Esophagus muscularis mucosa (tissue), 4 donors: ENCODE results near the gene GALNT7. TPM values are rescaled to one million over a fixed set of nuclear protein-coding genes. Genes with fewer than 3 reads are reported as not detected.

Experiments
- DNase-seq: peaks from one replicate; pipeline ENCODE4 v3.0.0-alpha.2; 2017; ENCODE audit errors: extremely low spot score
- H3K27ac ChIP-seq, 4 donors: fragments of 200-600 bp; sonication (generic); replicated peaks in 1 of 4; 1 replicate in 3 of 4; 2 replicates in 1 of 4; pipeline ENCODE4 v1.5.1; 2016 to 2019; ENCODE audit warnings: mild to moderate bottlenecking in 1 of 4
- H3K27me3 ChIP-seq, 4 donors: fragments of 200-600 bp; sonication (generic); one replicate each; pipeline versions ENCODE4 v1.5.1 to v1.6.0; 2016 to 2019
- H3K36me3 ChIP-seq, 4 donors: fragments of 200-600 bp; sonication (generic); one replicate each; pipeline ENCODE4 v1.5.1; 2016 to 2019
- H3K4me1 ChIP-seq, 4 donors: fragments of 200-600 bp; sonication (generic); one replicate each; pipeline ENCODE4 v1.5.1; 2016 to 2019
- H3K4me3 ChIP-seq, 4 donors: fragments of 200-600 bp; sonication (generic); 1 replicate in 2 of 4; 2 replicates in 2 of 4; pipeline ENCODE4 v1.5.1; 2016 to 2019; ENCODE audit warnings: mild to moderate bottlenecking in 4 of 4, moderate library complexity in 1 of 4
- H3K9me3 ChIP-seq, 4 donors: fragments of 200-600 bp; sonication (generic); 1 replicate in 3 of 4; 2 replicates in 1 of 4; pipeline ENCODE4 v1.5.1; 2016 to 2019
- EP300 ChIP-seq: sonication (generic); formaldehyde crosslinking; IDR thresholded peaks from one replicate; pipeline ENCODE4 v1.6.1; 2017; ENCODE audit warnings: antibody characterized with exemption
- POLR2A ChIP-seq: fragments of 450-650 bp; IDR thresholded peaks from one replicate; pipeline ENCODE4 v1.6.1; 2017; ENCODE audit warnings: antibody characterized with exemption, moderate library complexity, mild to moderate bottlenecking, low read depth
- POLR2AphosphoS5 ChIP-seq, 2 donors: sonication (generic); formaldehyde crosslinking; IDR thresholded peaks; one replicate each; pipeline ENCODE4 v1.6.1; 2017; ENCODE audit warnings: antibody characterized with exemption in 2 of 2
- WGBS: methylation state at CpG from one replicate; pipeline ENCODE4 v1.1.5; 2018; 5-methylcytosine and 5-hydroxymethylcytosine counted together
- intact Hi-C: fragments of 100-400 bp; cut with DNase I; formaldehyde crosslinking; loops from one replicate; pipeline ENCODE4 v1.15.1; 2023
- total RNA-seq, 4 donors: library from RNA; depleted of rRNA; stranded (reverse); fragments of >200 nt; gene quantifications; one replicate each; pipeline versions ENCODE4 v1.1.0 to v1.2.1, GENCODE V29; 2016
- TF ChIP-seq, protein P1 (sequence below), 3 experiments: fragments of 200-600 bp in 2 of 3; fragments of 450-650 bp in 1 of 3; sonication (generic) in 2 of 3; IDR thresholded peaks; one replicate each; pipeline ENCODE4 v1.5.1; 2017 to 2019; ENCODE audit warnings: antibody characterized with exemption in 3 of 3, mild to moderate bottlenecking in 2 of 3, moderate library complexity in 1 of 3

Gene GALNT7
- total RNA-seq, 4 donors from 2014 or later, result 9.6 to 20.2 (median 12.9) TPM

- intact Hi-C loops, result no loop called here
- no peak for DNase-seq
- H3K9me3 ChIP-seq, result no peaks in the 10 kb centered on the region
- no peaks in the 10 kb centered on the region for H3K27me3 ChIP-seq
- no peak overlapping the region for H3K4me3 ChIP-seq
- H3K36me3 ChIP-seq, result no peaks in the 10 kb centered on the region
- TF ChIP-seq POLR2A (no peak), EP300 (no peak), POLR2AphosphoS5 (IDR thresholded peaks at IDR 0.05) (no peak)
- TF ChIP-seq, protein P1, sequence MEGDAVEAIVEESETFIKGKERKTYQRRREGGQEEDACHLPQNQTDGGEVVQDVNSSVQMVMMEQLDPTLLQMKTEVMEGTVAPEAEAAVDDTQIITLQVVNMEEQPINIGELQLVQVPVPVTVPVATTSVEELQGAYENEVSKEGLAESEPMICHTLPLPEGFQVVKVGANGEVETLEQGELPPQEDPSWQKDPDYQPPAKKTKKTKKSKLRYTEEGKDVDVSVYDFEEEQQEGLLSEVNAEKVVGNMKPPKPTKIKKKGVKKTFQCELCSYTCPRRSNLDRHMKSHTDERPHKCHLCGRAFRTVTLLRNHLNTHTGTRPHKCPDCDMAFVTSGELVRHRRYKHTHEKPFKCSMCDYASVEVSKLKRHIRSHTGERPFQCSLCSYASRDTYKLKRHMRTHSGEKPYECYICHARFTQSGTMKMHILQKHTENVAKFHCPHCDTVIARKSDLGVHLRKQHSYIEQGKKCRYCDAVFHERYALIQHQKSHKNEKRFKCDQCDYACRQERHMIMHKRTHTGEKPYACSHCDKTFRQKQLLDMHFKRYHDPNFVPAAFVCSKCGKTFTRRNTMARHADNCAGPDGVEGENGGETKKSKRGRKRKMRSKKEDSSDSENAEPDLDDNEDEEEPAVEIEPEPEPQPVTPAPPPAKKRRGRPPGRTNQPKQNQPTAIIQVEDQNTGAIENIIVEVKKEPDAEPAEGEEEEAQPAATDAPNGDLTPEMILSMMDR (IDR thresholded peaks at IDR 0.05), result no peak
- WGBS, result 94% methylated on average over 2 of the region's 2 CpGs
- no peak overlapping the region for H3K27ac ChIP-seq
- peaks cover 13 to 16% (median 14%) of the 10 kb centered on the region in 4 donors for H3K4me1 ChIP-seq
Observed at GRCh38 chr4:173267711-173268110, 99.1 kb downstream of the GALNT7 start.

DNA sequence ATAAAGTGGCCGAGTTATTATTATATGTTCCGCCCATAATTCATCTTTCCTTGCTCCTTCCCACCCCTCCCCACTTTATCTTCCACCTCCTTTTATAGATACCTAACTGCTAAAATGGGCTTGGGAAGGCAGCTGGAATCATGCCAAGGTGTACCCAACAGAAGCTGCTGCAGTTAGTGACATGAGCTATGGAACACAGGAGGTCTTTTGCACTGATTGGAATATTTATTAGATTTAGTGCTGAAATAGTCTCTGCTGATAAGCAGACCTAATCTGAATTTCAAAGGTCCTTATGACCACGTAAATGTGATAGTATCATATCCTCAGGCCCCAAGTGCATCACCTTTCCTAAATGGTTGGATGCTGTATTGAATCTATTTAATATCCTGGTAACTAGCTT, 100.7 kb downstream of the GALNT7 start:
- H3K4me1 ChIP-seq, result peaks cover 13 to 16% (median 14%) of the 10 kb centered on the region in 4 donors
- H3K36me3 ChIP-seq, result no peaks in the 10 kb centered on the region
- no peak for DNase-seq
- no peaks in the 10 kb centered on the region for H3K27me3 ChIP-seq
- intact Hi-C loops, result no loop called here
- no peak overlapping the region for H3K4me3 ChIP-seq
- H3K27ac ChIP-seq, result no peak overlapping the region
- H3K9me3 ChIP-seq, result no peaks in the 10 kb centered on the region
- TF ChIP-seq, protein P1 (IDR thresholded peaks at IDR 0.05), result no peak
- TF ChIP-seq POLR2A (no peak), EP300 (no peak), POLR2AphosphoS5 (IDR thresholded peaks at IDR 0.05) (no peak)
- WGBS, result 98% methylated on average over 3 of the region's 3 CpGs

DNA sequence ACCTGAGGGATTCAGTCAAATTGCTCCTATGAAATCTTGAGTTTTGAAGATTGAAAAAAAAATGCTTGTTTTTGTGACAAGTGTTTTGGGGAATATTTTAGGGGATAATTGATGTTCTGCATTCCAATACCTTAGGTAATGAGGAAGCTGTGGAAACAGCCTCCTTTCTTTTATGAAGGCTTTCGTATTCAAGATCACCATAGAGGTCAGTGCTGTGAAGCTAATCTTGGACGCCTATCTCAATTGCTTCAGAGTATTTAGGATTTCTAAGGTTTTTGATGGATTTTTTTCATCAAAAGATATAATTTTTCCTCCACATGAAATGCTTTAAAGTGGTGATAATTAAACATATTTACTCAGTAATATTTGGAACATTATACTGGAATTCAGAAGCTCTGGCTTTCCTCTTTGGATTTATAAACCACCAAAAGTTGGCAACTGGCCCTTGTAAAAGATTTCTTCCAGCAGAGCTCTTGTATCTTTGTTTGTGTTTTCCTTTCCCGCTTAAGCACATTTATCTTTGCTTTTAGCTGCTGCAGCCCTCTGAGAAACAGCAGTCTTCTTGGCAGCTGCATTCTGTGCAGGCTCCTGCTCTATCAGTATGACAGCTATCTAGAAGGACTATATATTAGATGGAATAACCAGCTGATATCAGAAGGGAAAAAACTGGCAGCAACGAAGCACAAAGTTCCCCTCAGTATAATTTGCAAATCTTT, 101.9 kb downstream of the GALNT7 start:
- WGBS, result 55% methylated on average over 4 of the region's 4 CpGs
- intact Hi-C loops, result no loop called here
- Histone ChIP-seq H3K36me3 (no peaks in the 10 kb centered on the region), H3K4me3 (no peak overlapping the region), H3K27me3 (no peaks in the 10 kb centered on the region), H3K9me3 (no peaks in the 10 kb centered on the region), H3K27ac (no peak overlapping the region), H3K4me1 (peaks cover 5 to 10% (median 8%) of the 10 kb centered on the region in 4 donors)
- DNase-seq, result no peak
- TF ChIP-seq EP300 (no peak), POLR2AphosphoS5 (IDR thresholded peaks at IDR 0.05) (no peak), POLR2A (no peak)
- TF ChIP-seq, protein P1 (IDR thresholded peaks at IDR 0.05), result no peak

DNA sequence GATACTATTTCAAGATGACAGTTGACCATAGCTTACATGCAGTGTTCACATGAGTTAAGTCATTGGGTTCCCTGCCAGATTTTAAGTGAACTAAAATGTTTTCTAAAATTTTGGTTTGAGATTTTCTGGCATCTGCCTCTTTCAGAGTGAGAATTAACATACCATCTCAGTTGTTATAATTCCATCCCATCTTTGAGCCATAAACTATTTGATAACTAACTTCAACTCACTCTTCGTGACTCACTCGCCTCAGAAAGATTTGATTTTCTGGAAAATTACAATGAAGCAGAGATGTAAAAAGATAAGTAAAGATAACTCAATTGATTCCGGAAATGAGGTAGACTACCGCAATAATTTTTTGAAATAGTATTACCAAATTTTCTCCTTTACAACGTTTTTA, 103.7 kb downstream of the GALNT7 start:
- Histone ChIP-seq H3K36me3 (no peaks in the 10 kb centered on the region), H3K4me3 (no peak overlapping the region), H3K9me3 (no peaks in the 10 kb centered on the region), H3K27me3 (no peaks in the 10 kb centered on the region), H3K4me1 (peaks cover 5 to 10% (median 8%) of the 10 kb centered on the region in 4 donors), H3K27ac (no peak overlapping the region)
- no peak for DNase-seq
- 94% methylated on average over 5 of the region's 5 CpGs for WGBS
- intact Hi-C loops, result no loop called here
- TF ChIP-seq POLR2AphosphoS5 (IDR thresholded peaks at IDR 0.05) (no peak), POLR2A (no peak), EP300 (no peak)
- TF ChIP-seq, protein P1 (IDR thresholded peaks at IDR 0.05), result no peak

GRCh38 chr4:173272996-173273395, 104.4 kb downstream of the GALNT7 start:
- intact Hi-C loops, result no loop called here
- Histone ChIP-seq H3K27ac (no peak overlapping the region), H3K4me3 (no peak overlapping the region), H3K4me1 (peaks cover 5 to 10% (median 8%) of the 10 kb centered on the region in 4 donors), H3K27me3 (no peaks in the 10 kb centered on the region), H3K36me3 (no peaks in the 10 kb centered on the region), H3K9me3 (no peaks in the 10 kb centered on the region)
- 64% methylated on average over 1 of the region's 1 CpG for WGBS
- TF ChIP-seq POLR2AphosphoS5 (IDR thresholded peaks at IDR 0.05) (no peak), EP300 (no peak), POLR2A (no peak)
- TF ChIP-seq, protein P1 (IDR thresholded peaks at IDR 0.05), result no peak
- DNase-seq, result no peak
